Ovary (tissue), 9 donors: Measurements from ENCODE around the gene MRPS9. TPM values are rescaled to one million over a fixed set of nuclear protein-coding genes. Genes with fewer than 3 reads are reported as not detected.

ENCODE experiments used
- DNase-seq, 5 donors: peaks; one replicate each; pipeline ENCODE4 v3.0.0-alpha.2; 2019 to 2020
- H3K27ac ChIP-seq, 2 donors: fragments of 200-600 bp; one replicate each; pipeline versions ENCODE4 v1.5.1 to v1.8.0; 2019 to 2022
- H3K27me3 ChIP-seq: fragments of 200-600 bp; one replicate; pipeline ENCODE4 v1.8.0; 2022
- H3K36me3 ChIP-seq: fragments of 200-600 bp; sonication (generic); one replicate; pipeline ENCODE4 v1.5.1; 2019
- H3K4me1 ChIP-seq: one replicate; pipeline ENCODE4 v1.8.1; 2013; ENCODE audit warnings: mild to moderate bottlenecking, moderate library complexity; ENCODE audit not compliant: insufficient read depth
- H3K4me3 ChIP-seq: fragments of 200-600 bp; sonication (generic); one replicate; pipeline ENCODE4 v1.5.1; 2017
- H3K9me3 ChIP-seq, 2 donors: fragments of 200-600 bp in 1 of 2; sonication (generic) in 1 of 2; one replicate each; pipeline versions ENCODE4 v1.5.1 to v1.8.1; 2013 to 2019; ENCODE audit warnings: mild to moderate bottlenecking in 1 of 2, moderate library complexity in 1 of 2
- CTCF ChIP-seq, 3 donors: fragments of 450-650 bp in 2 of 3; fragments of 200-600 bp in 1 of 3; IDR thresholded peaks; one replicate each; pipeline versions ENCODE4 v1.5.1 to v1.8.0; 2016 to 2022; ENCODE audit warnings: antibody characterized with exemption in 3 of 3, mild to moderate bottlenecking in 1 of 3
- EP300 ChIP-seq: sonication (generic); formaldehyde crosslinking; IDR thresholded peaks from one replicate; pipeline ENCODE4 v1.6.1; 2017; ENCODE audit warnings: antibody characterized with exemption
- POLR2A ChIP-seq: fragments of 450-650 bp; IDR thresholded peaks from one replicate; pipeline ENCODE4 v1.6.1; 2017; ENCODE audit warnings: antibody characterized with exemption, mild to moderate bottlenecking, moderate library complexity
- WGBS, 3 donors: extraction: QIAGEN DNeasy Blood & Tissue Kit in 1 of 3; methylation state at CpG; one replicate each; pipeline versions ENCODE4 v1.1.5 to v1.1.7; 2013 to 2017; 5-methylcytosine and 5-hydroxymethylcytosine counted together
- intact Hi-C, 4 donors: fragments of 100-400 bp; cut with DNase I; formaldehyde crosslinking; loops; one replicate each; pipeline versions ENCODE4 v1.11.0 to v1.15.1; 2022 to 2023
- polyA plus RNA-seq, 2 donors: library from polyadenylated mRNA; stranded (reverse); fragments of 200-250 nt in 1 of 2; fragments of 350-450 nt in 1 of 2; fragmentation: Illumina TruSeq in 1 of 2; extraction: RNeasy Lipid Tissue Mini Kit (QIAGEN cat#74804) in 1 of 2; gene quantifications; one replicate each; pipeline ENCODE4 v1.2.3, GENCODE V29; 2013 to 2014
- total RNA-seq, 7 donors: library from RNA; depleted of rRNA in 2 of 7; stranded (reverse); fragments of >200 nt in 2 of 7; fragmentation: NEBNext Ultra II Directional in 3 of 7; extraction: Animal tissue kit (Norgen Biotek cat#: 25700) in 3 of 7; gene quantifications; one replicate each; pipeline versions ENCODE4 v1.1.0 to v1.2.4, GENCODE V29; 2016 to 2023
- donor health status: DM: no; HTN: no; CAD: no; lungs with moderate emphysema.
- donor health status: DM: no; HTN: no; CAD: no.
- donor health status: Bipolar disorder and iron deficiency.
- donor health status: DM: yes; HTN: yes; CAD: no.
- donor health status: DM: no; HTN: no; CAD: no.
- donor health status: DM: yes; HTN: yes; CAD: no.

MRPS9 gene
- total and polyA plus RNA-seq, 9 donors = 14.7 to 40.9 (median 23.9) TPM

DNA sequence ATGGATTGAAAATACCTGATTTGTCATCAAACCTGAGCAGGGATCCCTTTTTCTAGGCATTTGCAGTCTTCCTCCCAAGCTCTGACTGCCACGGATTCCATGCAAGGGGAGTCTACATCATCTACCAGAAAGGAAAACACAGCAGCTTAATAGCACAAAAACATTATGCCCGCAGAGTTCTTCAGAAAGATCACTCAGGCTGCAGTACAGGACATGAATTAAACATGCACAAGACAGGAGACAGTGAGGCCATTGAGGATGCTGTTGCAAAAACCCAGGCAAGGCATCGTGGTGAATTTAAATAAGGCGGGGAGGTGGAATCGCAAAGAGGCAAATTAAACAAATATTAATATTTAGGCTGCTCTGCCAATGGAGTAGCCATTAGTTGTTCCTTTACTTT is 88.5 kb downstream of the MRPS9 start:
- intact Hi-C loops = no loop called here
- Histone ChIP-seq H3K27ac (no peak overlapping the region), H3K4me3 (no peak overlapping the region), H3K4me1 (no peaks in the 10 kb centered on the region), H3K27me3 (no peaks in the 10 kb centered on the region), H3K9me3 (no peaks in the 10 kb centered on the region), H3K36me3 (no peaks in the 10 kb centered on the region)
- TF ChIP-seq EP300 = no peak
- no peak for TF ChIP-seq POLR2A
- DNase-seq = no peak
- 84 to 90% (median 87%) methylated on average over 5 of the region's 5 CpGs for WGBS, 3 donors

DNA sequence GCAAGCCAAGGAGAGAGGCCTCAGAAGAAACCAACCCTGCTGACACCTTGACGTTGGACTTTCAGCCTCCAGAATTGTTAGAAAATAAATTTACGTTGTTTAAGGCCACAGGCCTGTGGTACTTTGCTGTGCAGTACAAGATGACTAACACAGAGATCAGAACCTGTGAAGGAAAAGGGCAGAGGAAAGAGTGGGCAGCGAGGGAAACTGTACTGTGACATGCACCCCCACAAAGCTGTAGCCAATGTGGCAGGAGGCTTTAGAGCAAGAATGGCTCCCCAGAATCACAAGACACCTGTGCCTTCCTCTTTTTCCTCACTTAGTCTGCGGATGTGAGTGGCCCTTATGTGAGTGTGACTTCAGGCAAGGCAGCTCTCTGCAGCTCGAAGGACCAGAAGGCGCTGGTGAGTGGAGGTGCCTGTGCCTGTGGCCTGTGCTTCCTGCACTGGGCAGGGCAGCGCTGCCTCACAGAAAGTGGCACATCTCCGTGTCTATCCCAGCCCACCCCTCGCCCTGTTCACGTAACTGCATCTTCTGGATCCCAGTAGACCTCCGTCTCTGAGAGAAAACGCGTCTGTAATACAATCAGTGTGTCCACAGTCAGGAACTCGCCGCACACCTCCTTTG is 89.5 kb downstream of the MRPS9 start:
- TF ChIP-seq EP300 = no peak
- no peak for TF ChIP-seq CTCF (IDR thresholded peaks at IDR 0.05)
- no peak for TF ChIP-seq POLR2A
- no peak for DNase-seq
- H3K4me1 ChIP-seq = no peaks in the 10 kb centered on the region
- WGBS, 3 donors = 95% methylated on average over 15 of the region's 15 CpGs
- no peak overlapping the region for H3K4me3 ChIP-seq
- intact Hi-C loops = no loop called here
- H3K9me3 ChIP-seq = no peaks in the 10 kb centered on the region
- no peaks in the 10 kb centered on the region for H3K36me3 ChIP-seq
- no peak overlapping the region for H3K27ac ChIP-seq
- no peaks in the 10 kb centered on the region for H3K27me3 ChIP-seq

DNA sequence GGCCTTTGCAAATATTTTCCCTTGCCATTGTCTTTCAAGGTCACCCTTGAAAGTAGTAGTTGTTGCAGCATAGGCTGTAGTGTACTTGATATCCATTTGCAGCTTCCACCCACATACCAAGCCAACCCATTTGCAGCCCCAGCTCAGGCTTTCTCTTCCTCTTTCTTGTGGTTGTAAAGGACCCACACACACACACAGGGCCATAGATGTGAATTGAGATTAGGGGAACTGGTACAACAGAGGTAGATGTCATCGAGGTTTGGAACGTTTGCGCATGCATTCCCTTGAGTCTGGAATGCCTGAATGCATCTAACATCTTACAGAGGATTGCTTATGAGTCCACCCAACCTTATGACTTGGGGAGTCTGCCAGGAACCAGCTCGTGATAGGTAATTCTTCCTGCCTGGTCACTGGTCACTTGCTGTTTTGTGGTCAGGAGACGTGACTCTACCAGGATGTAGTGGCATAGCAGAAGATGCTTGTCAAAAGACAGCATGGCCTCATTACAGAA is 91.9 kb downstream of the MRPS9 start:
- intact Hi-C loops = no loop called here
- 90 to 93% (median 92%) methylated on average over 5 of the region's 5 CpGs for WGBS, 3 donors

GRCh38 chr2:105130546-105130945 is 92.7 kb downstream of the MRPS9 start:
- H3K36me3 ChIP-seq = no peaks in the 10 kb centered on the region
- no peak for TF ChIP-seq EP300
- TF ChIP-seq CTCF (IDR thresholded peaks at IDR 0.05) = no peak
- TF ChIP-seq POLR2A = no peak
- no peak overlapping the region for H3K27ac ChIP-seq
- no peak for DNase-seq
- intact Hi-C loops = no loop called here
- no peaks in the 10 kb centered on the region for H3K9me3 ChIP-seq
- no peaks in the 10 kb centered on the region for H3K27me3 ChIP-seq
- no peaks in the 10 kb centered on the region for H3K4me1 ChIP-seq
- H3K4me3 ChIP-seq = no peak overlapping the region

More for the DNA sequence above, 91.9 kb downstream of the MRPS9 start:
- no peaks in the 10 kb centered on the region for H3K27me3 ChIP-seq
- no peaks in the 10 kb centered on the region for H3K9me3 ChIP-seq
- TF ChIP-seq EP300 (no peak), CTCF (IDR thresholded peaks at IDR 0.05) (no peak), POLR2A (no peak)
- no peaks in the 10 kb centered on the region for H3K4me1 ChIP-seq
- H3K36me3 ChIP-seq = no peaks in the 10 kb centered on the region
- H3K27ac ChIP-seq = no peak overlapping the region
- DNase-seq = no peak
- H3K4me3 ChIP-seq = no peak overlapping the region

DNA sequence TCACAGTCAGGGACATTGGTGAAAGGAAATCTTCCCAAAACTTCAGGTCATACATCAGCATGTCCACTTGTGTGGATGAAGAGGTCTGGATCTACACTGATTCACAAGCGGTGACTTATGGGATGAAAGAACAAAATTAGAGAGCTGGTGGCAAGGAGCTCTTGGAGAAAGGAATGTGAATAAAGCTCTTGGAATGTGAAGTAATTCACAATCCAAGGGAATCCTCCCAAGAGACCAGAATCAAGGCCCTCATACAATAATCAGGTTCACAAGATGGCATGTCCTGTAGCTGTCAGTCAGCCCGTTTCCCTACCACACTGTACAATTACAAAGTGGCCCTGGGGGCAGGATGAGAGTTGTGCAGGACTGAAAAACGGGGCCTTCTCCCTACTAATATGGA is 96.2 kb downstream of the MRPS9 start:
- no peak overlapping the region for H3K27ac ChIP-seq
- intact Hi-C loops = no loop called here
- H3K27me3 ChIP-seq = no peaks in the 10 kb centered on the region
- no peak for DNase-seq
- 72 to 83% (median 74%) methylated on average over 3 of the region's 3 CpGs for WGBS, 3 donors
- H3K4me1 ChIP-seq = no peaks in the 10 kb centered on the region
- TF ChIP-seq CTCF (IDR thresholded peaks at IDR 0.05) (no peak), POLR2A (no peak), EP300 (no peak)
- H3K36me3 ChIP-seq = no peaks in the 10 kb centered on the region
- no peaks in the 10 kb centered on the region for H3K9me3 ChIP-seq
- no peak overlapping the region for H3K4me3 ChIP-seq
